GM12801 (cell line): Measurements from ENCODE around the gene CEP41.

Experiments
- TF ChIP-seq, protein P1 (sequence below): IDR thresholded peaks from one replicate; pipeline ENCODE4 v1.5.1; 2011; ENCODE audit warnings: control low read depth; ENCODE audit not compliant: insufficient read length; ENCODE audit errors: extremely low read depth

CEP41 gene

DNA sequence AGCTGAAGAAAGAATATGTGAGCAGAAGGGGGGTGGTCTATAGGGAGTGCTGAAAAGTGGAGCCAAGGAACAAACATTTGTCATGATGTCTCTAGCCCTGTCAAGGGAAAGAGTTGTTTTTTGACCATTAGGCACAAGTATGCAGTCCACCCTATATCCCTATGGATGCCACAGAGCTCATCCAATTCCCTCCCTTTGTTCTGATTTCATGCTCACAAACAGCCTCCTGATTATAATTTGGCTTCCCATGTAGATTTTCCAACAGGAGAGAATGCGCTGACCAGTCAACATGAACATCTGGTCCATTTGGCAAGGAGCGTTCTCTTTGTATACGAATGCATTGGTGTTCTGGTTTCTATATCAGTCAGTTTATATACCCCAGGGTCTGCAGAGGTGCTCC lies 12.1 kb upstream of the CEP41 start:
- TF ChIP-seq, protein P1, sequence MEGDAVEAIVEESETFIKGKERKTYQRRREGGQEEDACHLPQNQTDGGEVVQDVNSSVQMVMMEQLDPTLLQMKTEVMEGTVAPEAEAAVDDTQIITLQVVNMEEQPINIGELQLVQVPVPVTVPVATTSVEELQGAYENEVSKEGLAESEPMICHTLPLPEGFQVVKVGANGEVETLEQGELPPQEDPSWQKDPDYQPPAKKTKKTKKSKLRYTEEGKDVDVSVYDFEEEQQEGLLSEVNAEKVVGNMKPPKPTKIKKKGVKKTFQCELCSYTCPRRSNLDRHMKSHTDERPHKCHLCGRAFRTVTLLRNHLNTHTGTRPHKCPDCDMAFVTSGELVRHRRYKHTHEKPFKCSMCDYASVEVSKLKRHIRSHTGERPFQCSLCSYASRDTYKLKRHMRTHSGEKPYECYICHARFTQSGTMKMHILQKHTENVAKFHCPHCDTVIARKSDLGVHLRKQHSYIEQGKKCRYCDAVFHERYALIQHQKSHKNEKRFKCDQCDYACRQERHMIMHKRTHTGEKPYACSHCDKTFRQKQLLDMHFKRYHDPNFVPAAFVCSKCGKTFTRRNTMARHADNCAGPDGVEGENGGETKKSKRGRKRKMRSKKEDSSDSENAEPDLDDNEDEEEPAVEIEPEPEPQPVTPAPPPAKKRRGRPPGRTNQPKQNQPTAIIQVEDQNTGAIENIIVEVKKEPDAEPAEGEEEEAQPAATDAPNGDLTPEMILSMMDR, result no peak

DNA sequence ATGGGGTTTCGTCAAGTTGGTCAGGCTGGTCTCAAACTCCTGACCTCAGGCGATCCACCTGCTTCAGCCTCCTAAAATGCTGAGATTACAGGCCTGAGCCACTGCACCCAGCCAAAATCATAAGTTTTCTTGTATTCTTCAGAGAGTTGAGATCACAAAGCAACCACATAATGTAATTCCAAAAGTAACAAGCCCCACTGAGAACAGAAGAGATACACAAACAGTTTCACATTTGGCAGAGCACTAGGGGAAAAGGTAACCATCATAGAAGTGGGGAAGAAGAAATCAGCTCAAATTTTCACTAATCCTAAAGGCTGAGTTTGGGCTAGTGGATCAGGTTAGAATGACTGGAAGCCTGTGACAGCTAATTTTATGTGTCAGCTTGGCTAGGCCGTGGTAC lies 5.4 kb upstream of the CEP41 start:
- TF ChIP-seq, protein P1, result no peak

DNA sequence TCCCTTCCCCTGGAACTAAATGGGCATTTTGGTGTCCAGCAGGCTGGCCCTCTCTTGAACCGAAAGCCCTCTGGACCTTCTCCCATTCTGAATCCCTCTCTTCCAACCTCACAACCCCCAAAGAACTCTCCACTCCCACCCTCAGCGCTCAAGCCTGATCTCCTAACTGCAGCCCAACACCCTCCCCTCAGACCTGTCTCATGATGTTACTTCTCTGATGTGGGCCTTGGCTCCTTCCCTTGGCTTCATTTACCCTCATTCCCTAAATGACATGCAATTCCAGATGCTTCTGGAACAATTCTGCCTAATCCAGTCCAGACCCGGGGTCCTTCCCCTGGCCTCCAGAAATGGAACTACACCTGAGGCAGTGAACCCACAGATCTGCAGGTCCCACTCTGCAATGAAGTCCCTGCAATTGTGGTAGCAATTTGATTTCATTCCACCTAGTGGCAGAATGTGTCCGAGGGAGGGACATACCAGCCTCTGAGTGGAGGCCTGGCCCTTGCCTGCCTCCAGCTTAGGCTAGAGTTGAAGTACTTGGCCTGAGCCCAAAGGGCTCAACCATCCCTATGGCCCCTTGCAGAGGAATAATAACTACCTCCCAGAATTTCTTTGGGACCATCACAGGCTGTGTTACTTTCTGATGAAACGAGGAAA lies 4.1 kb upstream of the CEP41 start:
- TF ChIP-seq, protein P1, result no peak

DNA sequence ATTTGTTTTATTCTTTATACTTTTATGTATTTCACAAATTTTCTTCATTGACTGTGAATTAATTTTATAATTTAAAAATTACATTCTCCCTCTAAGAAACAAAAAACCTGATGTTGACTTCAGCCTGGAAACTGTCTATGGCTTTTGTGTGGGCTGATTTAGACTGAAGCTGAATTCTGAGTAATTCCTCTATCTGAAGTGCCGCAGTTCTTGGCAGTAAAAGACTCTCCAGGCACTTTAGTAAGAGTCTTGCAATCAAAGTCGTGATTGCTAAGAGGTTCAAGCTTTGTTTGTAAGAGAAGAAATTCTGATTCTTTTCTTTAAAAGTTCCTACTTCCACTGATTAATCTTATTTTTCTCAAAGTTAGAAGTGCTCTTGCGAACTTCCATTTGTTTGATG lies 3.4 kb upstream of the CEP41 start:
- TF ChIP-seq, protein P1, result no peak

DNA sequence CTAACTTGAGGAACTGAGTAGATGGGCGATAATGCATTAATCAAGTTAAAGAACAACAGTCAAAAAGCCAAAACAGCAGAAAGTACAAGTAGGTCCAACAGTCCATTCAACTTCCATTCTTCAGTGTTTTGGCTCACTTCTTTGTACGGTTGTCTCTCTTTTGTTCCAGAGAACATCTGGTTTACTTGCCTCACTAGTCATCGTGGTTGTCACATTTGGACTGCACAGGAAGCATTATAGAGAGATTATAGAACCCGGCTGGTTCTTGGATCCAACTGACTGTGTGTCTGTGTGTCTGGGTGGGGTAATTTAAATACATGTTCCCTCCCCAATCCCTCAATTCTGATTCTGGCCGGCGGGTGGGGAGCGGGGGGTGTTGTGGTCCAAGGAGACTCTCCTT lies 1.8 kb upstream of the CEP41 start:
- TF ChIP-seq, protein P1, result no peak

DNA sequence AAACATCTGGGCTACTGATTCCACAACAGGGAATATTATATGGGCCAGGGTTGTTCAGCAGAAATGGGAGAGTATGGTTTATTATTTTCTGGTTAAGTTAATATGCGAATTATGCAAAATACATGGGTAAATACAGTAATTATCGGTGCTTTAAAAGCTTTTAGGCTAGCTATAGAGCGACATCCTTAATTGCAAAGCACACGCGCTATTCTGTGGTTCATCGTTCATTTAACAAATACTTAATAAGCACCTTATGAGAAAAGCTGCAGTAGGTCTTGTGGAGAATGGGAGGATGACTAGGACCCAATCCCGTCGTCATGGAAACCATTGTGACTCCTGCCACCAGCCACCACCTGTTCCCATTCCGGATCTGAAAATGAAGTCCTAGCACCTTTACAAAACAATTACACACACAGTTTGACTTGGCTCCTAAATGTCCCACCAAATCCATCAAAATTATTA lies 623 bp upstream of the CEP41 start:
- TF ChIP-seq, protein P1, result no peak

DNA sequence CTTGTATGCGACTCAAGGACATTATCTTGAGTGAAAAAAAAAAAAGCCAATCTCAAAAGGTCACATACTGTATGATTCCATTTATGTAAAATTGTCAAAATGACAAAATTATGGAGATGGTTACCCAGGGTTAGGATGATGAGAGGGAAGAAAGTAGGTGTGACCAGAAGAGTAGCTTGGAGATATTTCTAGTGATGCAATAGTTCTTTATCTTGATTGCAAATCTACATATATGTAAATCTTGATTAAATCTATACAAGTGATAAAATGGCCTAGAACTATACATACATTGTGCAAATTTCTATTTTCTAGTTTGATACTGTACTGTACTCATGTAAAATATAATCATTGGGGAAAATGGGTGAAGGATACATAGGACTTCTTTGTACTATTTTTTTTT lies 4.6 kb downstream of the CEP41 start:
- TF ChIP-seq, protein P1, result no peak
